Subcutaneous abdominal adipose tissue (tissue), 5 donors: Measurements from ENCODE around the gene EHMT1.
"Not testable (repeated sequence)": the region's sequence is repeated elsewhere in the genome, so short reads cannot be mapped to it uniquely, and the experiment has no call there.

Experiments
- H3K27ac ChIP-seq: one replicate; pipeline ENCODE4 v1.7.0; 2013; ENCODE audit warnings: low read depth, mild to moderate bottlenecking, inconsistent platforms, low read length, moderate library complexity
- H3K27me3 ChIP-seq, 5 donors: one replicate each; pipeline ENCODE4 v1.7.0; 2013; ENCODE audit warnings: low read length in 5 of 5, inconsistent platforms in 1 of 5; ENCODE audit not compliant: control insufficient read depth in 5 of 5, insufficient read depth in 4 of 5
- H3K36me3 ChIP-seq, 5 donors: one replicate each; pipeline ENCODE4 v1.7.0; 2013; ENCODE audit warnings: low read length in 5 of 5; ENCODE audit not compliant: control insufficient read depth in 5 of 5, insufficient read depth in 5 of 5
- H3K4me1 ChIP-seq, 5 donors: one replicate each; pipeline ENCODE4 v1.7.0; 2013; ENCODE audit warnings: low read length in 5 of 5, mild to moderate bottlenecking in 3 of 5, moderate library complexity in 1 of 5; ENCODE audit not compliant: control insufficient read depth in 5 of 5, insufficient read depth in 5 of 5
- H3K4me3 ChIP-seq, 5 donors: one replicate each; pipeline ENCODE4 v1.7.0; 2013; ENCODE audit warnings: low read length in 5 of 5, low read depth in 1 of 5
- H3K9ac ChIP-seq, 5 donors: one replicate each; pipeline ENCODE4 v1.7.0; 2013; ENCODE audit warnings: low read length in 5 of 5, mild to moderate bottlenecking in 4 of 5, moderate library complexity in 3 of 5
- H3K9me3 ChIP-seq, 5 donors: one replicate each; pipeline ENCODE4 v1.7.0; 2013; ENCODE audit warnings: low read length in 5 of 5; ENCODE audit not compliant: control insufficient read depth in 5 of 5
- donor health status: healthy.
- donor health status: healthy.
- donor health status: healthy.
- donor health status: healthy.
- donor health status: healthy.

Gene EHMT1

GRCh38 chr9:137613738-137614523 is 4.9 kb upstream of the EHMT1 start:
- Histone ChIP-seq H3K4me1 (peaks cover 7 to 47% (median 35%) of the 10 kb centered on the region in 5 donors), H3K36me3 (peaks cover 0 to 35% (median 25%) of the 10 kb centered on the region in 5 donors), H3K9me3 (no peaks in the 10 kb centered on the region), H3K9ac (no peak overlapping the region), H3K27me3 (no peaks in the 10 kb centered on the region), H3K4me3 (no peak overlapping the region), H3K27ac (no peak overlapping the region)

GRCh38 chr9:137614631-137615386 is 4.0 kb upstream of the EHMT1 start:
- H3K9ac ChIP-seq = no peak overlapping the region
- no peaks in the 10 kb centered on the region for H3K27me3 ChIP-seq
- H3K9me3 ChIP-seq = no peaks in the 10 kb centered on the region
- H3K4me1 ChIP-seq = peaks cover 7 to 52% (median 39%) of the 10 kb centered on the region in 5 donors
- H3K27ac ChIP-seq = no peak overlapping the region
- H3K36me3 ChIP-seq = peaks cover 0 to 35% (median 25%) of the 10 kb centered on the region in 5 donors
- H3K4me3 ChIP-seq = no peak overlapping the region

DNA sequence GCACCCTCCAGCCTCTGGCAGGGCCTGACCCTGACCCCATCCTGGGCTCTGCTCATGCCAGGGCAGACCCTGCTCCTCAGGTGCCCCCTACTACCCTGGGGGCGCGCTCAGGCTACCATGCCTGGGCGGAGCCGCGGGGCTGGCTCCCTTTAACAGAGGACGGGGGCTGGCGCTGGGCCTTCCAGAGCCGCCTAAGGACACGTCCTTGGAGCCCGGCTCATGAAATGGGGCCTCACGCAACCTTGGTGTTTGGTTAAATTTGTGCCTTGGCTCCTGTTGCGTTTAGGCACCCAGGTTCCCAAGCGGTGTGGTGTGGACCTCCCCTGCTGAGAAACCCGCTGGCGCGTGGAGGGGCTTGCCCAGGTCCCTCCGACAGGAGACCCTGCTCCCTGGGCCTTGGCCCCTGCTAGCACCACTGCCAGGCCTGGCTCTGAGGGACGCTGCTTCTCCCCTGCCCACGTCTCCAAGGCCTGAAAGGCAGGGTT is 3.4 kb upstream of the EHMT1 start:
- H3K4me1 ChIP-seq = peaks cover 7 to 58% (median 45%) of the 10 kb centered on the region in 5 donors

DNA sequence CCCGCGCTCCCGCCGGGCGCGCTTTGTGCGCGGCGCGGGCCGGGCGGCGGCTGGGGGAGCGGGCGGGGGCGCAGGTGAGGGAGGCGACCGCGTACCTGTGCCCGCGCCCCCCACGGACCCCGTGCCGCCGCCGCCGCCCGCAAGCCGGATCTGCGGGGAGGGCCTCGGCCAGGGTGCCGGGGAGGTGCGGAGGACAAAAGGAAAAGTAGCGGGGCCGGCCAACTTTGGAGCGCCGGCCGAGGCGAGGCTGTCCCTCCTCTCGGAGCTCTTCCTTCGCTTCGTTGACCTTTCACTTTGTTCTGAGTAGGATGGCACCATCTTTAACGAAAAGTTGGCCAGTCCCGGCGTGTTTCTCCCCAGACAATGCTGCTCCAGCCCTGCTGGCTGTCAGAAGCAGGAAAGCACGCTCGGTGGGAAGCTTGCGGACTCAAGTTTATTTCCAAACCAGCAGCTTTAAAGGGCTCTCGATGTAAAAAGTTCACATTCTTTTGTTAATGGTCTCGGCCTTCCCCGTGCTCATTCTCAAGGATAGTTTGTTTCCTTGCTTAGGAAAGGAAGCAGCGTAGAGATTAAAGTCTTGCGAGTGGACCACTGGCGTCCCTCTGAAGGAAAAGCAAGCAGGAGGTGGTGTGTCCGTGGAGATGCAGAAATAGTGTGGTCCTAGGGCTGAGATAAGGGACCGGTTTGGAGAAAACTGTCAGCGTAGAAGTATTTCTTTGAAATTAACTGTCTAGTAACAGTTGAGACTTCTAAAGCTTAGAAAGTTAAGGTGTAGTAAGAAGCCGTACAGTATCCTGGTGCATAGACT is 639 bp downstream of the EHMT1 start:
- H3K9me3 ChIP-seq = no peaks in the 10 kb centered on the region
- peak overlapping the region; percentile 87 to 98 (median 90) for H3K9ac ChIP-seq

More for the DNA sequence above, 3.4 kb upstream of the EHMT1 start:
- no peaks in the 10 kb centered on the region for H3K9me3 ChIP-seq
- no peak overlapping the region for H3K27ac ChIP-seq
- no peak overlapping the region for H3K9ac ChIP-seq
- peaks cover 0 to 35% (median 25%) of the 10 kb centered on the region in 5 donors for H3K36me3 ChIP-seq
- H3K27me3 ChIP-seq = no peaks in the 10 kb centered on the region
- no peak overlapping the region for H3K4me3 ChIP-seq

DNA sequence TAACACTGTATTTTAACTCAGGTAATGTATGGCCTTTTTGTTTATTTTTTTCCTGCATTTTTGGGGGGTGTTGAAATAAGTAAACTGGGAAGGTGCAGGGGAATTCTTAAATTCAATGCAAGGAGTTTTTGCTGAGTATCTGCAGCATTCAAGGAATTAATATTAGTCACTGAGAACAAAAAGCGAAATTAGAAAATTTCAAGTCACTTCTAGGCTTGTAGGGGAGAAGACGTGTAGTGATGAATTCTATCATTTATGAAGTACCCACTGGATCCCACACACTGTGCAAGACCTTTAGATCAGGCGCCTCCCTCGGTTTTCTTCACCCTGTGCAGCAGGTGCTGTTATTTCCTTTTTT is 1.2 kb downstream of the EHMT1 start:
- Histone ChIP-seq H3K27ac (peak overlapping the region; percentile 91), H3K36me3 (peaks cover 0 to 16% (median 8%) of the 10 kb centered on the region in 5 donors), H3K9me3 (no peaks in the 10 kb centered on the region), H3K9ac (peak overlapping the region; percentile 87 to 98 (median 90)), H3K4me3 (peak overlapping the region; percentile 75 to 89 (median 84)), H3K27me3 (no peaks in the 10 kb centered on the region), H3K4me1 (peaks cover 10 to 54% (median 42%) of the 10 kb centered on the region in 5 donors)

More for the DNA sequence above, 639 bp downstream of the EHMT1 start:
- Histone ChIP-seq H3K27ac (peak overlapping the region; percentile 91), H3K27me3 (no peaks in the 10 kb centered on the region), H3K36me3 (peaks cover 0 to 21% (median 14%) of the 10 kb centered on the region in 5 donors), H3K4me1 (peaks cover 10 to 53% (median 41%) of the 10 kb centered on the region in 5 donors), H3K4me3 (peak overlapping the region; percentile 75 to 89 (median 84))

GRCh38 chr9:137620581-137620980 is 1.8 kb downstream of the EHMT1 start:
- Histone ChIP-seq H3K27ac (peak overlapping the region; percentile 61), H3K9me3 (no peaks in the 10 kb centered on the region), H3K4me3 (peak overlapping the region in 3 of 5 donors; percentile 13 to 81 (median 22))

DNA sequence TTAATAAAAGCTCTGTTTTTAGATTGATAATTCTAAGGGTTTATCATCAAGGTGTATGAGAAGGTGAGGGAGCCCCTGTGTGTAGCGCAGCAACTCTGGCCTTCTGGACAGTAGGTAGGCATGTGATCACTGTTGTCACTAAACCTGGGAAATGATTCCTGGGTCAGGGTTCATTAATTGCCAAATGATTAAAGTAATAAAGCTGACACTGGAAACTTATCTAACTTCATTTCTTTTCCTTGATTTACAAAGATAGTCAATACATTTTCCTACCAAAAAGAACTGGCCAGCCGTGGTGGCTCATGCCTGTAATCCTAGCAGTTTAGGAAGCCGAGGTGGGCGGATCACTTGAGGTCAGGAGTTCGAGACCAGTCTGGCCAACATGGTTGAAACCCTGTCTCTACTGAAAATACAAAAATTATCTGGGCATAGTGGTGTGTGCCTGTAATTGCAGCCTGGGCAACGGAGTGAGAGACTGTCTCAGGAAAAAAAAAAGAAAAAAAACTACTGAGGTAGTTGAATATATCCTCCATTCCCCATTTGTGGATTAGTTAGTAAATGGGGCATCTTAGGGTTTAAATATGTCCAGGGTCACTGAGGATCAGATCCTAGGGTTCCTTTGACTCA is 2.4 kb downstream of the EHMT1 start:
- H3K9me3 ChIP-seq = no peaks in the 10 kb centered on the region
- H3K4me3 ChIP-seq = no peak overlapping the region
- H3K27me3 ChIP-seq = no peaks in the 10 kb centered on the region
- peaks cover 10 to 57% (median 43%) of the 10 kb centered on the region in 5 donors for H3K4me1 ChIP-seq
- H3K27ac ChIP-seq = peak overlapping the region; percentile 61
- H3K9ac ChIP-seq = peak overlapping the region in 4 of 5 donors; percentile 26 to 63 (median 34)
- peaks cover 0 to 4% (median 0%) of the 10 kb centered on the region in 5 donors for H3K36me3 ChIP-seq

More at GRCh38 chr9:137620581-137620980, 1.8 kb downstream of the EHMT1 start:
- Histone ChIP-seq H3K9ac (peak overlapping the region in 3 of 5 donors; percentile 63 to 98 (median 87)), H3K4me1 (peaks cover 10 to 58% (median 42%) of the 10 kb centered on the region in 5 donors), H3K27me3 (no peaks in the 10 kb centered on the region), H3K36me3 (peaks cover 0 to 10% (median 3%) of the 10 kb centered on the region in 5 donors)

DNA sequence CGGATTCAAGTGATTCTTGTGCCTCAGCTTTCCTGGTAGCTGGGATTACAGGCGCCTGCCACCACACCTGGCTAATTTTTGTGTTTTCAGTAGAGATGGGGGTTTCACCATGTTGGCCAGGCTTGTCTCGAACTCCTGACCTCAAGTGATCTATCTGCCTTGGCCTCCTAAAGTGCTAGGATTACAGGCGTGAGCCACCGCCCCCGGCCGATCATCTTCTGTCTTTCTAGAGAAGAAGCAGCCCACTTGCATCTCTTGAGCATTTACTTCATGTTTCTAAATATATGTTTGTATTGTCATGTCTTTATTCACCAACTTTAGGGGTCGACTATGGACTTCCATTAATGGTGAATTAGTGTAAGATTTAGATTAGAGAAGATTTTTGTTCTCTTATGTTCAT is 3.4 kb downstream of the EHMT1 start:
- not testable (repeated sequence) for H3K27ac ChIP-seq, H3K9me3 ChIP-seq, H3K4me3 ChIP-seq, H3K27me3 ChIP-seq, H3K9ac ChIP-seq, H3K36me3 ChIP-seq
- H3K4me1 ChIP-seq = peaks cover 10 to 50% (median 45%) of the 10 kb centered on the region in 5 donors

DNA sequence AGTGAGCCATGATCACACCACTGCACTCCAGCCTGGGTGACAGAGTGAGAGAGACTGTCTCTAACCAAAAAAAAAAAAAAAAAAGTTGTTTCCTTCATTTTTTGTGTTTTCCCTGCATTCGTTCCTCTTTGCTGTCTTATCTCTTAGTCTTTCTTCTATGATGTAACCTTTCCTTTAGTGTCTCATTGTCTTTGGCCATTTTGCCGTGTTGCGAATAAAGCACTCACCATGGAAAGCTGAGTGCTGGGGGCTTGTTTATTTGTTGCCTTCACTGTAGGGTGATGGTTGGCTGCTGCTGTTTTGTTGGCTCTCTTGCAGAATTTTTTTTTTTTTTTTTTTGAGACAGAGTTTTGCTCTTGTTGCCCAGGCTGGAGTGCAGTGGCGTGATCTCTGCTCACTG is 7.7 kb downstream of the EHMT1 start:
- Histone ChIP-seq H3K9ac (no peak overlapping the region), H3K27ac (no peak overlapping the region), H3K4me3 (no peak overlapping the region), H3K4me1 (peaks cover 2 to 40% (median 28%) of the 10 kb centered on the region in 5 donors), H3K36me3 (peaks cover 0 to 3% (median 0%) of the 10 kb centered on the region in 5 donors), H3K9me3 (no peaks in the 10 kb centered on the region), H3K27me3 (no peaks in the 10 kb centered on the region)
